Measurements from ENCODE around the gene AQP12A. TPM values are rescaled to one million over a fixed set of nuclear protein-coding genes. Genes with fewer than 3 reads are reported as not detected.
"Not testable (repeated sequence)": the region's sequence is repeated elsewhere in the genome, so short reads cannot be mapped to it uniquely, and the experiment has no call there.

AQP12A gene
- total RNA-seq, 1 donor from 2014 or later: not detected

DNA sequence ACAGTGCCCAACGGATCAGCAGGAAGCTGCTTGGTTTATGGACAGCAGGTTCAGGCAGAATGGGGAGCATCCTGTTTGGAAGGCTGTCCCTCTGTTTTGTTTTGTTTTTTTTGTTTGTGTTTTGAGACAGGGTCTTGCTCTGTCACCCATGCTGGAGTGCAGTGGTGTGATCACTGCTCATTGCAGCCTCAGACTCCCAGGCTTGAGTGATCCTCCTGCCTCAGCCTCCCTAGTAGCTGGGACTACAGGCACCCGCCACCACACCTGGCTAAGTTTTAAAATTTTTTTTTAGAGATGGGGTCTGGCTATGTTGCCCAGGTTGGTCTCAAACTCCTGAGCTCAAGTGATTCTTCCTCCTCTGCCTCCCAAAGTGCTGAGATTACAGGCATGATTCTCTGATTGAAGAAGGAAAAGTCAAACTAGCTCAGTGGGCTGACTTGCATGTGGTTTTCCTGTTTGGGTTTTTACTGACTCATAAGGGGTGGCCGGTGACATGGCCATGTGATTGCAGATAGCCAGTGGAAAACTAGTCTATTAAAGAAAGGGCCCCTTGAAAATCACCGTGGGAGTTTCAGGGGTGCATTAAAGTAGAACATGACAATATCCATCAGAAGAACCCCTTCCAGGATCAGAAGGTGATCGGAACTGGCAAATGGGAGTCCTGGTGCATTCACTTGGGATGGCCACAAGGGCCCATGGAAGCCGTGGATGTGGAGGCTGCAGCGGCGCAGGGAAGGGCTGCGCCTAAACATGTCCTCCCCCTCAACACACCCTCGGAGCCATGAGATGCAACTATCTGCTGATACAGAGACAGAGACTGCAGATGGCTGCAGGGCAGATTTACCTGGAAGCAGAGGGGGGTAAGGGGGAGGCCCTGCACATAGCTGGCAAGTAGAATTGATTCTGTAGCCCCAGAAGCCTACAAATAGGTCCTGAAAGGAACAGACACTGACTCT lies 35.5 kb upstream of the AQP12A start:
- intact Hi-C loops (cut with DNase I): no loop called here
- no peak for DNase-seq

DNA sequence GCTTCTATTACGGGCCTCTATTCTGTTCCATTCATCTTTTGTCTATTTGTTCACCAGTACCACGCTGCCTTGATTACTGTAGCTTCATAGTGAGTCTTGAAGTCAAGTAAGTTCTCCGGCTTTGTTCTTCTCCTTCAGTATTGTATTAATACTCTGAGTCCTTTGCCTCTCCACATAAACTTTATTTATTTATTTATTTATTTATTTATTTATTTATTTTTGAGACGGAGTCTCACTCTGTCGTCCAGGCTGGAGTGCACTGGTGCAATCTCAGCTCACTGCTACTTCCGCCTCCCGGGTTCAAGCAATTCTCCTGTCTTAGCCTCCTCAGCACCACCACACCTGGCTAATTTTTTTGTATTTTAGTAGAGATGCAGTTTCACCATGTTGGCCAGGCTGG lies 31.8 kb upstream of the AQP12A start:
- DNase-seq; intact Hi-C loops (cut with DNase I); ATAC-seq (ENCODE audit: poor library complexity): not testable (repeated sequence)

More for the DNA sequence above, 35.5 kb upstream of the AQP12A start:
- ATAC-seq (ENCODE audit: poor library complexity): no peak

DNA sequence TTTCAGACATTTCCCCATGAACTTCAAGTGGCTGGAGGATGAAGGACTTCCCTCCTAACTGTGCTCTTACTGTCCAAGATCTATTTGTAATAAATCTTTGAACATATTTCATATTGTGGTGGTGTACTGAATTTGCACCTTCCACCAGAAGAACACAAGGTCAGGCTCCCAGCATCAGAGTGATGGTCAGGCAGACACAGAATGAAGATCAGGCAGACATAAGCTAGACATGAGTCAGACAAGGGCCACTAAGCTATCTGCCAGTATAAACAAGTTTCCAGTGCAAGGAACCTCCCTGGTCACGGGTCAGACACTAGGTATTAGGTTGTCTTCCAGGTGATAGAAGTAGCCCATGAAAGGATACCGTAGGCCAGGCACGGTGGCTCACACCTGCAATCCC lies 29.0 kb upstream of the AQP12A start:
- intact Hi-C loops (cut with DNase I): no loop called here
- ATAC-seq (ENCODE audit: poor library complexity) (no peak), DNase-seq (no peak)

DNA sequence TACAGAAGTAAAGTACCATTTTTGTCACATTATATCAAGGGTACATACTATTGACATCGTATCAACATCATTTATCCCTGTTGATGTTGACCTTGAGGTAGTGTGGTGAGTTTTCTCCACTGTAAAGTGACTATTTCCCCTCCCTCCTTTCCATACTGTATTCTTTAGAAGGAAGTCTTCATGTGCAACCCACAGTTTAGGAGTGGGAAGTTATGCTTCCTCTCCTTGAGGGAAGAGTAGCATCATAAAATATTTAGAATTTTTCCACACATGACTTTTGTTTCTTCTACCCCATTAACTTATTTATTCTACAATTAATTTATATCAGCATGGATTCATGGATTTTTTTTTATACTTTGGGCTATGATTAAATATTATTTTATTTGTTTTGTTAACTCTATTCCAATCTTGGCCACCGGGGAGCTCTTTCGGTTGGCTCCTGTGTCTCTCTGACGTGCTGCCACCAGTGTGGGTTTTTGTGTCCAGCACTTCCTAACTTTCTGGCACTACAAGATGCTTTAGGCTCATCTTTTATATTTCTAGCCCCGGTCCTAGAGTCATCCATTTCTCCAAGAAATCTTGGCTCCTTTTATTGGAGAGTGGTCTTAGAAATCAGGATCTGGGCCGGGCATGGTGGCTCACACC lies 28.0 kb upstream of the AQP12A start:
- no peak for DNase-seq
- ATAC-seq (ENCODE audit: poor library complexity): no peak
- intact Hi-C loops (cut with DNase I): no loop called here

DNA sequence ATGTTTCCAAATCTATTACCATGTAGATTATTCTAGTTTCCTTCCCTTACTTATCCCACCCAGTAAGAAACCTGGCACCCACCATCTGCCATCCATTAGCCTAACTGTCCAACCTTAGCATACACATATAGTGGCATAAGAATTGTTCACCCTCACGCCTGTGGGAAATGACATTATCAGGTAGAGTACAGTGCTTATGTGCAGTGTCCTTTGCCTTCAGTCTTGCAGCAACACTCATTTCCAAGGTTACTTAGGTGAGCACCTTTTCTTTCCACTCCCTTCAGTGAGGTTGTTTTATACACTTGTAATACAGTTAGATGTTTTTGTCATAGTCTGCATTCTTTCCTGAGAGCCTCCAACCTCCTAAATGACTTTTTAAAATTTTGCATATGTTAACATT lies 27.0 kb upstream of the AQP12A start:
- DNase-seq: no peak
- intact Hi-C loops (cut with DNase I): no loop called here
- ATAC-seq (ENCODE audit: poor library complexity): no peak

DNA sequence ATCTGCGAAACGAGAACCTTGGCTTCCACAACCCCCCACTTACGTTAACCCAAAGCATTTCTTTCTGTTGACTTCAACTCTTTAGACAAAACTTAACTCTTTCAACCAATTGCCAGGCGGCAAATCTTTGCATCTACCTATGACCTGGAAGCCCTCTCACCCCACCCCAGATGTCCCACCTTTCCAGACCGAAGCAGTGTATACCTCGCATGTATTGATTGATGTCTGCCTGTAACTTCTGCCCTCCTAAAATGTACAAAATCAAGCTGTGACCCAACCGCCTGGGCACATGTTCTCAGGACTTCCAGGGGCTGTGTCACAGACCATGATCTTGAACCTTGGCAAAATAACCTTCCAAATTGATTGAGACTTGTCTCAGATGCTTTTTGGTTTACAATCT lies 21.3 kb upstream of the AQP12A start:
- intact Hi-C loops (cut with DNase I): no loop called here
- ATAC-seq (ENCODE audit: poor library complexity) (no peak), DNase-seq (no peak)

DNA sequence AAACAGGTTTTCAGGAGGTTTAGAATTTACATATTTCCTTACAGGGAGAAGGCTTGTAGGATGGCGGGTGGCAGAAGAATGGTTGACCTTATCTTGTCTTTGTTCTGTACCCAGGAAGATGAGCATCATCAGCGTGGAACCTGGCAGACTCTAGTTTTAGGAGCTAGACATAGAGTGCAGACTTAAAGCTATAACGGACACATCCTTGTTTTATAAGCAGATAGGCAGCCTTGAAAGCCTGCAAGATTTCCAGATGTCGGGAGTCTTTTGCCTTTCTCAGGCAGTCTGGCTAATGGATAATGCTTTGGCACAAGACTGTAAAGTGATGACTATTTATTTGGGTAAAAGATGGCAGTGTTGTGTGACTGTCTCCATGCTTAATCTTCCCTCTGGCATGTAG lies 20.7 kb upstream of the AQP12A start:
- intact Hi-C loops (cut with DNase I): no loop called here
- no peak for ATAC-seq (ENCODE audit: poor library complexity)
- no peak for DNase-seq

DNA sequence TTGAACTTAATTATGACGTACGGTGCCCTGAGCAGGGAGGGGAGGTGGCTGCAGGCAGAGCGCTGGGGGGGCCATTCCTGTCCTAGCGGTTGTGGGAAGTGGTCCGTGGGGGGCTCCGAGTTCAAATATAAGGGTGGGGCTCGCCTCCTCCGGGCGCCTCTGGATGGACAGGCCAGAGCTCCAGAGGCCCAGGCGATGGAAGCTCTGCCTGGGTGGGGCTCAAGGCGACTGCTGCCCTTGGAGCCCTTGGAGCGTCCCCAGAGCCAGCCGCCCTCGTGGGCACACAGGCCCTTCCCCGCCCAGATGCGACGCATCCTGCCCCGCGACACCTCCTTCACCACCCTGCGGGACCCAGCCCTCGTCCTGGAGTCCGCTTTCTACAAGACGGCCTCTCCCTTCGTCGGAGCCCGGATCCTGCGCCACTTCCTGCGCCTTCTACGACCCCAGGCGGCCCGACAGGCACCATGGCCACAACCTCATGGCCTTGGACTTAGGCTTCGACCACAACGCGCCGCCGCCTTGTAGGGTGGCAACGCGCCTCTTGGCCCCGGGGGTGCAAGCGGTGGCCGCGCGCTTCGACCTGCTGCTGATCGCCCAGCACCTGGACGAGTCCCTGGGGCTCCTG lies 19.5 kb upstream of the AQP12A start:
- ATAC-seq (ENCODE audit: poor library complexity) (no peak), DNase-seq (no peak)
- intact Hi-C loops (cut with DNase I): no loop called here

DNA sequence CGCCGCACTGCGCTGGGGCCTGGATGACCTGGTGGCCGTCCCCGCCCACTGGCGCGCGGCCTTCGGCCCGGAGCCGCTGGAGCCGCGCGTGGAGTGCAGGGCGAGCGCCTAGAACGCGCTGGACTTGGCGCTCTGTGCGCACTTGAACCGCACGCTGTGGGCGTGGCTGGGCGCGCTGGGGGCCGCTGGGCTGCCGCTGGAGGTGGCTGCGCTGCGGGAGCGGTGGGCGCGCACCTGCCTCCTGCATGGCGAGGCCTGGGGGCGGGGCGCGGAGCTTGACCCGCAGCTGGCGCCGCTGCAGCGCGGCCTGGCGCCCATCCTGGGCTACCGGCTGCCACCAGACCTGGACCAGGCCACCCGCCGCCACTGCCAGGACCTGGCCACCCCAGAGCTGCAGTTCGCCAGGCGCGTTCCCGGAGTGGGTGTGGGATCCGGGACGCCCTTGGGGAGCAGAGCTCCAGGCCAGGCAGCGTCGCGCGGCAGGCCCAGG lies 18.9 kb upstream of the AQP12A start:
- DNase-seq: no peak

DNA sequence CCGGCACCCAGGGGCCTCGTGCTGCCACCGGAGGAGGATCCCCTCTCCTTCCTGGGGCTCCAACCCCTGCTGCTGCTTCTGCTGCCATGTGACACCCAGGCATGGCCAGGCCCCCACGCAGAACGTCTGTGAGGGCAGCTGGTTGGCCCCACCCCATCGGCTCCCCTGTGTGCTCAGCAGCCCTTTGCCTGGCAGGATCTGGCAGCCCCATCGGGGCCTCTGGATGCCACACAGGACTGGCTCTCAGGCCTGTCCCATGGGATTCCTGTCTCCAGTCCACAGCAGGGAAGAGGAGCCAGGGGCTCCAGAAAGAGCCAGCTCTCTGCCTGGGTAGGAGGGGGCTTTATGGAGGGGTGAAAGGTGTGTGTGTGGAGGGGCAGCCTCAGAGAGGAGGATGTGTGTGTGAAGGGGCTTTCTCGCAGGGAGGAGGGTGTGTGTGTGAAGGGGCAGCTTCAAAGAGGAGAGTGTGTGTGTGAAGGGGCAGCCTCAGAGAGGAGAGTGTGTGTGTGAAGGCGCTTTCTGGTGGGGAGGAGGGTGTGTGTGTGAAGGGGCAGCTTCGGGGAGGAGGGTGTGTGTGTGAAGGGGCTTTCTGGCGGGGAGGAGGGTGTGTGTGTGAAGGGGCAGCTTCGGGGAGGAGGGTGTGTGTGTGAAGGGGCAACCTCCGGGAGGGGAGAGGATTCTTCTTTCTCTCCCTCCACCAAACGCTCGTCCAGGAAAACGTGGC lies 17.0 kb upstream of the AQP12A start:
- intact Hi-C loops (cut with DNase I); DNase-seq; ATAC-seq (ENCODE audit: poor library complexity): not testable (repeated sequence)

More for the DNA sequence above, 18.9 kb upstream of the AQP12A start:
- intact Hi-C loops (cut with DNase I): no loop called here
- ATAC-seq (ENCODE audit: poor library complexity): peak; percentile 70

DNA sequence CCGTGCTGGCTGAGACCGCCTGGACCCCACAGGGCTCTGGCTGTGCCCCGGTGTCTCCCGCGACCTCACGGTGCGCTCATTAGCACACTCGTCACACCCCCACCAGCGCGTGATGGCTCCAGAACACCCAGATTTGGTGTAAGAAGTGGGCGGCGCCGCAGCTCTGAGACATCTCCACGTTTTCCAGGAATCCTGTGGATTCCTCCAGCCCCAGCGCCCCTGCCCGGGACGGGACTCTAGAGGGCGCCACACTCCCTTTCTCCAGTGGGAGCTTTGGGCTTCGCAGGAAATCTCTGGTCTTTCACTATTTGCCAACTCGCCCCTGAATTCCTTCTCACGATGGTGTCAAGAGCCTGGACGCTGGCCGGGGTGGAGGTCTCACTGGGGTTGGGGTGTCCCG lies 16.3 kb upstream of the AQP12A start:
- intact Hi-C loops (cut with DNase I); DNase-seq: not testable (repeated sequence)
- ATAC-seq (ENCODE audit: poor library complexity): peak; percentile 54

DNA sequence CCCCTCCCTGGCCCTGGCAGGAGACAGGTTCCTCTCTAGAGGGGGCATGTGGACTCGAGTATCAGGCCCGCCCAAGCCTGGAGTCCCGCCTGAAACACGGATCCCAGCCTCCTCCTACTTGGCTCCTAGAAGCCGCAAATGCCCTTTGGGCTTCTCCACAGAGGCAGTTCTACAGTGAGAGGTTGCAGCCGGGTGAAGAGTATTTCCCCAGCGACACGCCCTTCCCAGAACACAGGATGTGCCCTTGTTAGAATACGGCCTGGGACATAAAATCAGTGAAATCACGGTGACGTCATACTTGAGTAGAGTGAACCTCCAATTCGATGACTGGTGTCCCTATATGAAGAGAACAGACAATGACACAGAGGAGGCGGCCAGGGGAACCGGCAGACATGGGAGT lies 13.6 kb upstream of the AQP12A start:
- ATAC-seq (ENCODE audit: poor library complexity); intact Hi-C loops (cut with DNase I); DNase-seq: not testable (repeated sequence)

DNA sequence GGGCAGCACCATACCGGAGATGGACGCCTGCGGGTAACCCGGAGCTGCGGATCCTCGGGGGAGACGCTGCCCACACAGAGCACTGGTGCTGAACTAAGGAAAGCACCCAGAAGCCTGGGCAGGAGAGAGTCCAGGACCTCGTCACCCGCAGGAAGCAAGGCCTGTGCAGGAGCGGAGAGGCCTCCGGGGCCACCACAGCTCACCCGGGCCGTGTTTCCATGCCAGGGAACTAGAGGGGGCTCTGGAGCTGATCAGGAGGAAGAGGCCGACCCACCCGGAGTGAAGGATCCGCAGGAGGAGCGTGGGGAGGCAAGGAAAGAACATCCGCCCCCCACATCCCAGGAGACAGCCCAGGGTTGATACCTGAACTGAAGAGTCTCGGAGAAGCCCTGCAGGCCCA lies 12.8 kb upstream of the AQP12A start:
- intact Hi-C loops (cut with DNase I); ATAC-seq (ENCODE audit: poor library complexity); DNase-seq: not testable (repeated sequence)

DNA sequence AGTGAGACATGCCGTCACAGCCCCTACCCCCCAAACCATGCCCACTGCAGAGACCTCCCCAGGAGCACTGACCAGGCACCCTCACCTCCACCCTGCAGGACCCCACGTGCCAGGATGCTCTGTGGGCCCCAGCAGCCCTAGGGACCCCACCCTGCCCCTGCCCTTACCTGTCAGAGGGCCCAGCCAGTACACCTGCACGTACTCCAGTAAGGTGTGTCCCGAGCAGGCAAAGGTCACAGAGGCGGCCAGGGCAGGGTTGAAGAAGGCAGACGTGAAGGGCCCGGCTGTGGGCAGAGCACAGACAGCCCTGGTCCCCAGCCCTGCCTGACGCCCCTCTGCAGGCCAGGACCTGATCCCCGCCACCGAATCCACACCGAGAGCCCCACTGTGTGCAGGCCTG lies 11.5 kb upstream of the AQP12A start:
- ATAC-seq (ENCODE audit: poor library complexity); intact Hi-C loops (cut with DNase I); DNase-seq: not testable (repeated sequence)

DNA sequence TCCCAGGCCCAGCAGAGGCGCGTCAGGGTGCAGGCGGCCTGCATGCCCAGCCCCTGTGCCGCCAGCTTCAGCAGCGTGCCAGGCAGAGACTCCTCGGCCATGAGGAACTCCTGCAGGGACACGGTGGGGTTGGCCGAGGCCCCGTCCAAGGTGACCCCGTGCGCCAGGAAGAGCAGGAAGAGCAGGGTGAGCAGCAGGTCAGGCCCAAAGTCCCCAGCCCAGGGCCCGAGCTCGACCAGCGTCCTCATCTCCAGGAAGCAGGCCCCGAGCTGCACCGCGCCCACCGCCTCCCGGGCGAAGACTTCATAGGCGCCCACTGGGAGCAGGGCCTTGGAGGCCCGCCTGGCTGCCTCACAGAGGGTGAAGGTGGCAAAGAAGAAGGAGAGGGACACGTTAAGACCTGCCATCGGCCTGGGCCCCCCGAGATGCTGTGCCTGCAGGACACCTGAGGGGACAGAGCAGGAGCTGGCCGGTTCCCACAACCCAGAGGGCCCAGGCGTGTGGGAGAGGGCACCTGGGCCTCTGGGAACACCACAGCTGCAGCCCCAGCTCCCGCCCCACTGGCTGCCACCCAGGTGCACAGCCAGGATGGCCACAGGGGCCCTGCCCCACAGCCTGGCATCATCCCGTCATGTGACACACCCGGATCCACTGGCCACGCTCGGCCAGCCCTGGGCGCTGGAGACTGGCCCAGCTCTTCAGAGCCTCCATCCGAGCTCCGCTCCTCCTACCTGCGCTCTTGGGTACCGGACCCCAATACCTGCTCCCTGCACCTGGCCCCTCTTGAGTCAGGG lies 9.0 kb upstream of the AQP12A start, which contains the start of gene AQP12B:
TSS of gene AQP12B (minus strand) at position 455 of the 794 bp plus-strand sequence. CDS start at position 407, 48 bp downstream.
- ATAC-seq (ENCODE audit: poor library complexity); intact Hi-C loops (cut with DNase I): not testable (repeated sequence)
- DNase-seq: peak; percentile 32

DNA sequence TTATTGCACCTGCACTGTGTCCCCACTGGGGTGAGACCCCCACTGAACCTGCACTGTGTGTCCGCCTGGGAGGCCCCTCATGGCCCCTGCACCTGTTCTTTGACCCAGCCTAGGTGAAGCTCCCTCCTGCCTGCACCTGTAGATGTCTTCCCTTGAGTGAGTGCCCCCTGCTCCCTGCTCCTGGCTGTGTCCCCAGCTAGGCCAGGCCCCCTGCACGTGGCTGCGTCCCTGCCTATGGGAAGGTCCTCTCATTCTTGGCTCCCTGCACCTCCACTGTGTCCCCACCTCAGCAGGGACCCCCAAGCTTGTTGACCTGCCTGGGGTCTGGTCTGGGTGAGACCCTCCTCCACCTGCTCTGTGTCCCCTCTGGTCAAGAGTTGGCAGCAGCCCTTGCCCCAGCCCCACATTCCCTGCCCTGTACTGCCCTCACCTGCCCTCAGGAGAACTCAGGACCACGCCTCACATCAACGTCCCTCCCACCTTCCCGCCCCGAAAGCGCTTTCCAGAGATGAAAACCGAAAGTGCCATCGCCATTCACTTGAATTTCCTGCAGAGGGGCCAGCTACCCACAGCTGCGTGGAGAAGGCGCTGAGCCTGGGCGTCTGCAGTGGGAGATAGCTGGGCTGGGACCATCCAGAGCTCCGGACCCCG lies 8.2 kb upstream of the AQP12A start:
- DNase-seq; ATAC-seq (ENCODE audit: poor library complexity); intact Hi-C loops (cut with DNase I): not testable (repeated sequence)
